ENCODE data around the gene XPO6.

- TF ChIP-seq CTCF (IDR thresholded peaks at IDR 0.05) (no peak), POLR2A (IDR thresholded peaks at IDR 0.05) (no peak)
Observed at GRCh38 chr16:28156056-28156680, 55.6 kb downstream of the XPO6 start.
